ENCODE measurements around the gene GDPD2. TPM values are rescaled to one million over a fixed set of nuclear protein-coding genes. Genes with fewer than 3 reads are reported as not detected.

GDPD2 gene
- total RNA-seq, 1 experiment from 2014 or later, result not detected

GRCh38 chrX:70455366-70456202 is 32.5 kb downstream of the GDPD2 start:
- in situ Hi-C loops (cut with HindIII; ENCODE audit: low pct_unique_long_range_greater_than_20kb, low sequenced_read_pairs), result no loop called here
- no peak for DNase-seq (ENCODE audit: low read depth, low spot score)

GRCh38 chrX:70456256-70456655 is 33.1 kb downstream of the GDPD2 start:
- DNase-seq (ENCODE audit: low read depth, low spot score), result no peak
- in situ Hi-C loops (cut with HindIII; ENCODE audit: low pct_unique_long_range_greater_than_20kb, low sequenced_read_pairs), result no loop called here

- DNase-seq (ENCODE audit: low read depth, low spot score), result no peak
- in situ Hi-C loops (cut with HindIII; ENCODE audit: low pct_unique_long_range_greater_than_20kb, low sequenced_read_pairs), result no loop called here
These were observed 37.9 kb downstream of the GDPD2 start for GRCh38 chrX:70461026-70461425.

- DNase-seq (ENCODE audit: low read depth, low spot score), result no peak
- in situ Hi-C loops (cut with HindIII; ENCODE audit: low pct_unique_long_range_greater_than_20kb, low sequenced_read_pairs), result no loop called here
These were observed 40.9 kb downstream of the GDPD2 start for GRCh38 chrX:70464051-70464450.

GRCh38 chrX:70466968-70467367 is 43.9 kb downstream of the GDPD2 start:
- no peak for DNase-seq (ENCODE audit: low read depth, low spot score)
- in situ Hi-C loops (cut with HindIII; ENCODE audit: low pct_unique_long_range_greater_than_20kb, low sequenced_read_pairs), result no loop called here

GRCh38 chrX:70468709-70469108 is 45.6 kb downstream of the GDPD2 start:
- in situ Hi-C loops (cut with HindIII; ENCODE audit: low pct_unique_long_range_greater_than_20kb, low sequenced_read_pairs), result no loop called here
- DNase-seq (ENCODE audit: low read depth, low spot score), result no peak

- in situ Hi-C loops (cut with HindIII; ENCODE audit: low pct_unique_long_range_greater_than_20kb, low sequenced_read_pairs), result no loop called here
- no peak for DNase-seq (ENCODE audit: low read depth, low spot score)
These were observed 47.8 kb downstream of the GDPD2 start for GRCh38 chrX:70470850-70471289.

- in situ Hi-C loops (cut with HindIII; ENCODE audit: low pct_unique_long_range_greater_than_20kb, low sequenced_read_pairs), result no loop called here
- no peak for DNase-seq (ENCODE audit: low read depth, low spot score)
These were observed 53.2 kb downstream of the GDPD2 start for GRCh38 chrX:70476166-70476933.

- in situ Hi-C loops (cut with HindIII; ENCODE audit: low pct_unique_long_range_greater_than_20kb, low sequenced_read_pairs), result no loop called here
- no peak for DNase-seq (ENCODE audit: low read depth, low spot score)
These were observed 54.0 kb downstream of the GDPD2 start for GRCh38 chrX:70476934-70477733.

GRCh38 chrX:70477734-70478075 is 54.6 kb downstream of the GDPD2 start:
- peak; percentile 1 for DNase-seq (ENCODE audit: low read depth, low spot score)
- in situ Hi-C loops (cut with HindIII; ENCODE audit: low pct_unique_long_range_greater_than_20kb, low sequenced_read_pairs), result no loop called here

- DNase-seq (ENCODE audit: low read depth, low spot score), result no peak
- in situ Hi-C loops (cut with HindIII; ENCODE audit: low pct_unique_long_range_greater_than_20kb, low sequenced_read_pairs), result no loop called here
These were observed 55.6 kb downstream of the GDPD2 start for GRCh38 chrX:70478526-70479245.

GRCh38 chrX:70479247-70479921 is 56.3 kb downstream of the GDPD2 start:
- DNase-seq (ENCODE audit: low read depth, low spot score), result no peak
- in situ Hi-C loops (cut with HindIII; ENCODE audit: low pct_unique_long_range_greater_than_20kb, low sequenced_read_pairs), result no loop called here

GRCh38 chrX:70479922-70480659 is 57.0 kb downstream of the GDPD2 start:
- in situ Hi-C loops (cut with HindIII; ENCODE audit: low pct_unique_long_range_greater_than_20kb, low sequenced_read_pairs), result no loop called here
- DNase-seq (ENCODE audit: low read depth, low spot score), result no peak

- in situ Hi-C loops (cut with HindIII; ENCODE audit: low pct_unique_long_range_greater_than_20kb, low sequenced_read_pairs), result no loop called here
- DNase-seq (ENCODE audit: low read depth, low spot score), result no peak
These were observed 57.5 kb downstream of the GDPD2 start for GRCh38 chrX:70480660-70481018.

GRCh38 chrX:70481471-70482270 is 58.6 kb downstream of the GDPD2 start:
- in situ Hi-C loops (cut with HindIII; ENCODE audit: low pct_unique_long_range_greater_than_20kb, low sequenced_read_pairs), result no loop called here
- DNase-seq (ENCODE audit: low read depth, low spot score), result no peak

- no peak for DNase-seq (ENCODE audit: low read depth, low spot score)
These were observed 59.2 kb downstream of the GDPD2 start for GRCh38 chrX:70482300-70482699.

More at GRCh38 chrX:70482300-70482699, 59.2 kb downstream of the GDPD2 start:
- in situ Hi-C loops (cut with HindIII; ENCODE audit: low pct_unique_long_range_greater_than_20kb, low sequenced_read_pairs), result no loop called here

All from SK-MEL-5 (cell line).